GM18907 (cell line): ENCODE data around the gene TNNC2.

ENCODE experiments used
- ATAC-seq: cut with Tn5 transposase; IDR thresholded peaks from one replicate; pipeline ENCODE4 v1.9.1; 2021; ENCODE audit warnings: mild to moderate bottlenecking, moderate library complexity; ENCODE audit not compliant: unreplicated experiment

Gene TNNC2

GRCh38 chr20:45782890-45783289 is 44.2 kb downstream of the TNNC2 start:
- no peak for ATAC-seq

- no peak for ATAC-seq
Observed at GRCh38 chr20:45781391-45781931, 45.7 kb downstream of the TNNC2 start.

GRCh38 chr20:45780159-45780558 is 47.0 kb downstream of the TNNC2 start:
- ATAC-seq = no peak

GRCh38 chr20:45779011-45779915 is 47.8 kb downstream of the TNNC2 start:
- ATAC-seq = no peak

- no peak for ATAC-seq
Observed at GRCh38 chr20:45776931-45777330, 50.2 kb downstream of the TNNC2 start.

GRCh38 chr20:45775411-45775810 is 51.7 kb downstream of the TNNC2 start:
- ATAC-seq = no peak

- no peak for ATAC-seq
Observed at GRCh38 chr20:45774945-45775344, 52.2 kb downstream of the TNNC2 start.
